Measurements from ENCODE around the gene FLT1.

The FLT1 gene

DNA sequence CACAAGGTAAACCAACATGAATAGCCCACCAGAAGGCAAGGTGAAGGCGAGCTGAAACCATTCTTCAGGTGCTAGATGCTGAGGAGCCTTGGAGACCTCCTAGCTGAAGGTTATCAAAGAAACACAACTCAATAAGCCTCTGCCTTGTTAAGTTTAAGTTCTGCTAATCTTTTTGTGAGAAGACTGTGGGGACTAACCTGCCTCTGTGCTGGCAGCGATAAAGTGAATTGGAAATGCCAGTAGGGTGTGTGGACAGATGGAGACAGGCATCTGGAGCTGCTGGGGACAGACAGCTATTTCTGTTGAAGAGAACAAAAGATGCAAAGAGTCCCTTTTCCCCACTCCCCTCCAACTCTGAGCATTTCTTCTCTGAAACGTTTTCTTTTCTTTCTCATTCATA lies 33.5 kb upstream of the FLT1 start:
- no peaks in the 10 kb centered on the region for H3K79me2 ChIP-seq (ENCODE audit: insufficient read depth, low read depth)
- no peak overlapping the region for H3K4me3 ChIP-seq (IDR thresholded peaks at IDR 0.05; ENCODE audit: insufficient read depth, low read depth, low read length)
- no peaks in the 10 kb centered on the region for H3K36me3 ChIP-seq (ENCODE audit: insufficient read depth)
- no peaks in the 10 kb centered on the region for H3K27me3 ChIP-seq (ENCODE audit: insufficient read depth, low read depth)
- no peaks in the 10 kb centered on the region for H4K20me1 ChIP-seq (ENCODE audit: insufficient read depth)
- H3K4me2 ChIP-seq, result no peak overlapping the region
- H3K27ac ChIP-seq, result no peak overlapping the region
- TF ChIP-seq, protein P1, sequence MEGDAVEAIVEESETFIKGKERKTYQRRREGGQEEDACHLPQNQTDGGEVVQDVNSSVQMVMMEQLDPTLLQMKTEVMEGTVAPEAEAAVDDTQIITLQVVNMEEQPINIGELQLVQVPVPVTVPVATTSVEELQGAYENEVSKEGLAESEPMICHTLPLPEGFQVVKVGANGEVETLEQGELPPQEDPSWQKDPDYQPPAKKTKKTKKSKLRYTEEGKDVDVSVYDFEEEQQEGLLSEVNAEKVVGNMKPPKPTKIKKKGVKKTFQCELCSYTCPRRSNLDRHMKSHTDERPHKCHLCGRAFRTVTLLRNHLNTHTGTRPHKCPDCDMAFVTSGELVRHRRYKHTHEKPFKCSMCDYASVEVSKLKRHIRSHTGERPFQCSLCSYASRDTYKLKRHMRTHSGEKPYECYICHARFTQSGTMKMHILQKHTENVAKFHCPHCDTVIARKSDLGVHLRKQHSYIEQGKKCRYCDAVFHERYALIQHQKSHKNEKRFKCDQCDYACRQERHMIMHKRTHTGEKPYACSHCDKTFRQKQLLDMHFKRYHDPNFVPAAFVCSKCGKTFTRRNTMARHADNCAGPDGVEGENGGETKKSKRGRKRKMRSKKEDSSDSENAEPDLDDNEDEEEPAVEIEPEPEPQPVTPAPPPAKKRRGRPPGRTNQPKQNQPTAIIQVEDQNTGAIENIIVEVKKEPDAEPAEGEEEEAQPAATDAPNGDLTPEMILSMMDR (conservative IDR thresholded peaks at IDR 0.05; ENCODE audit: low read depth, low read length), result no peak
- no peaks in the 10 kb centered on the region for H3K4me1 ChIP-seq (ENCODE audit: low read depth, poor library complexity, severe bottlenecking)
- no peak overlapping the region for H2AFZ ChIP-seq (ENCODE audit: low read depth)
- no peak overlapping the region for H3K9ac ChIP-seq

GRCh38 chr13:28527629-28528028 lies 32.7 kb upstream of the FLT1 start:
- TF ChIP-seq, protein P1 (conservative IDR thresholded peaks at IDR 0.05; ENCODE audit: low read depth, low read length), result no peak
- no peak overlapping the region for H2AFZ ChIP-seq (ENCODE audit: low read depth)

GRCh38 chr13:28526876-28527275 lies 31.9 kb upstream of the FLT1 start:
- Histone ChIP-seq H3K4me1 (ENCODE audit: low read depth, poor library complexity, severe bottlenecking) (no peaks in the 10 kb centered on the region), H3K9ac (no peak overlapping the region), H3K79me2 (ENCODE audit: insufficient read depth, low read depth) (no peaks in the 10 kb centered on the region), H4K20me1 (ENCODE audit: insufficient read depth) (no peaks in the 10 kb centered on the region), H3K36me3 (ENCODE audit: insufficient read depth) (no peaks in the 10 kb centered on the region), H3K4me2 (no peak overlapping the region), H3K4me3 (IDR thresholded peaks at IDR 0.05; ENCODE audit: insufficient read depth, low read depth, low read length) (no peak overlapping the region), H3K27ac (no peak overlapping the region), H2AFZ (ENCODE audit: low read depth) (no peak overlapping the region), H3K27me3 (ENCODE audit: insufficient read depth, low read depth) (no peaks in the 10 kb centered on the region)
- TF ChIP-seq, protein P1 (conservative IDR thresholded peaks at IDR 0.05; ENCODE audit: low read depth, low read length), result no peak

More at GRCh38 chr13:28527629-28528028, 32.7 kb upstream of the FLT1 start:
- Histone ChIP-seq H3K27me3 (ENCODE audit: insufficient read depth, low read depth) (no peaks in the 10 kb centered on the region), H3K4me1 (ENCODE audit: low read depth, poor library complexity, severe bottlenecking) (no peaks in the 10 kb centered on the region), H3K79me2 (ENCODE audit: insufficient read depth, low read depth) (no peaks in the 10 kb centered on the region), H3K9ac (no peak overlapping the region), H3K36me3 (ENCODE audit: insufficient read depth) (no peaks in the 10 kb centered on the region), H3K4me2 (no peak overlapping the region), H4K20me1 (ENCODE audit: insufficient read depth) (no peaks in the 10 kb centered on the region), H3K4me3 (IDR thresholded peaks at IDR 0.05; ENCODE audit: insufficient read depth, low read depth, low read length) (no peak overlapping the region), H3K27ac (no peak overlapping the region)

- Histone ChIP-seq H3K36me3 (ENCODE audit: insufficient read depth) (no peaks in the 10 kb centered on the region), H3K9ac (no peak overlapping the region), H3K27me3 (ENCODE audit: insufficient read depth, low read depth) (no peaks in the 10 kb centered on the region), H2AFZ (ENCODE audit: low read depth) (no peak overlapping the region), H4K20me1 (ENCODE audit: insufficient read depth) (no peaks in the 10 kb centered on the region), H3K4me3 (IDR thresholded peaks at IDR 0.05; ENCODE audit: insufficient read depth, low read depth, low read length) (no peak overlapping the region), H3K27ac (no peak overlapping the region), H3K79me2 (ENCODE audit: insufficient read depth, low read depth) (no peaks in the 10 kb centered on the region), H3K4me2 (no peak overlapping the region), H3K4me1 (ENCODE audit: low read depth, poor library complexity, severe bottlenecking) (no peaks in the 10 kb centered on the region)
- TF ChIP-seq, protein P1 (conservative IDR thresholded peaks at IDR 0.05; ENCODE audit: low read depth, low read length), result no peak
Measured at GRCh38 chr13:28522871-28523270, 27.9 kb upstream of the FLT1 start.
